Skeletal muscle tissue (tissue), 4 donors: ENCODE measurements around the gene OVCA2. TPM values are rescaled to one million over a fixed set of nuclear protein-coding genes. Genes with fewer than 3 reads are reported as not detected.
A peak's percentile ranks its signal among the peaks of the same experiment; 100 is the strongest.

Experiments used
- H3K27ac ChIP-seq: one replicate; pipeline ENCODE4 v1.7.0; 2013; ENCODE audit warnings: mild to moderate bottlenecking, low read depth, low read length, inconsistent platforms
- H3K27me3 ChIP-seq, 3 donors: one replicate each; pipeline ENCODE4 v1.7.0; 2013; ENCODE audit warnings: low read length in 3 of 3; ENCODE audit not compliant: control insufficient read depth in 3 of 3, insufficient read depth in 3 of 3
- H3K36me3 ChIP-seq, 3 donors: one replicate each; pipeline ENCODE4 v1.7.0; 2013; ENCODE audit warnings: low read length in 3 of 3; ENCODE audit not compliant: control insufficient read depth in 3 of 3, insufficient read depth in 3 of 3
- H3K4me1 ChIP-seq, 3 donors: one replicate each; pipeline ENCODE4 v1.7.0; 2013; ENCODE audit warnings: low read length in 3 of 3, mild to moderate bottlenecking in 3 of 3; ENCODE audit not compliant: control insufficient read depth in 3 of 3, insufficient read depth in 3 of 3
- H3K4me3 ChIP-seq, 3 donors: one replicate each; pipeline ENCODE4 v1.7.0; 2013; ENCODE audit warnings: low read length in 3 of 3
- H3K9ac ChIP-seq, 3 donors: one replicate each; pipeline ENCODE4 v1.7.0; 2013; ENCODE audit warnings: low read length in 3 of 3, mild to moderate bottlenecking in 3 of 3, moderate library complexity in 2 of 3, low read depth in 1 of 3
- H3K9me3 ChIP-seq, 3 donors: one replicate each; pipeline ENCODE4 v1.7.0; 2013; ENCODE audit warnings: low read length in 3 of 3; ENCODE audit not compliant: control insufficient read depth in 3 of 3
- total RNA-seq: library from RNA; depleted of rRNA; stranded (reverse); fragments of >200 nt; gene quantifications from one replicate; pipeline ENCODE4 v1.2.3, GENCODE V29; 2014
- donor health status: Osteomylitis.

The OVCA2 gene
- total RNA-seq: 24.0 TPM

DNA sequence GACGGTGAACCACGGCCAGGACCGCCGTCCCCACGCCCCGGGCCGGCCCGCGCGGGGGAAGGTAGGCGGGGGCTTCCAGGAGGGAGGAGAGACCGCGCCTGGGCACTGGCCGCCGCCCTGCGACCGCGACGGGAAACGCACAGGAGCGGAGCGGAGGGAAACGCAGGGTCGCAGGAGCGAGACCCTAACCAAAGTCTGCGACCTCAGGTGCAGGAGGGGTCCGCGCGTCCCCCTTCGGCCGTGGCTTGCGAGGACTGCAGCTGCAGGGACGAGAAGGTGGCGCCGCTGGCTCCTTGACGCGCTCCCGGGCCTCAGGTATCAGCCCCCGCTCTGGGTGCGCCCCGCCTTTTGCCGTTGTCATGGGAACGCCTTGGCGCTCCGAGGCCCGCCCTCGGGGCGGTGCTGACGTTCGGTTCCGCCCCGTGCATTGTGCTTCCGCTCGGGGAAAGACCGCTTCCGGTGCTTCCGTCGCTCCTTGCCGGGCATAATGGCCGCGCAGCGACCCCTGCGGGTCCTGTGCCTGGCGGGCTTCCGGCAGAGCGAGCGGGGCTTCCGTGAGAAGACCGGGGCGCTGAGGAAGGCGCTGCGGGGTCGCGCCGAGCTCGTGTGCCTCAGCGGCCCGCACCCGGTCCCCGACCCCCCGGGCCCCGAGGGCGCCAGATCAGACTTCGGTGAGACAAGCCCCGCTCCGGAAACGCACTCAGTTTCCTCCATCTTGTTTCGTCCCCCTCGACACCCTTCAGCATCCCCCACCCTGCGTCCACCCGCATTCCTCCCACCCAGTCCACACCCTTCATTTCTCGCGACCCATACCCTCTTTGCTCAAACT is at the start of gene OVCA2:
OVCA2 (plus strand) TSS at position 462 of the 829 bp plus-strand sequence; CDS start at position 488, 26 bp downstream.
- Histone ChIP-seq H3K9me3 (no peaks in the 10 kb centered on the region), H3K4me1 (peaks cover 17 to 35% (median 24%) of the 10 kb centered on the region in 3 donors), H3K36me3 (peaks cover 42 to 44% (median 42%) of the 10 kb centered on the region in 3 donors), H3K9ac (peak within 1 kb of the TSS; percentile 85 to 89 (median 87)), H3K27ac (peak within 1 kb of the TSS; percentile 86), H3K4me3 (peak within 1 kb of the TSS; percentile 83 to 92 (median 90)), H3K27me3 (no peaks in the 10 kb centered on the region)

DNA sequence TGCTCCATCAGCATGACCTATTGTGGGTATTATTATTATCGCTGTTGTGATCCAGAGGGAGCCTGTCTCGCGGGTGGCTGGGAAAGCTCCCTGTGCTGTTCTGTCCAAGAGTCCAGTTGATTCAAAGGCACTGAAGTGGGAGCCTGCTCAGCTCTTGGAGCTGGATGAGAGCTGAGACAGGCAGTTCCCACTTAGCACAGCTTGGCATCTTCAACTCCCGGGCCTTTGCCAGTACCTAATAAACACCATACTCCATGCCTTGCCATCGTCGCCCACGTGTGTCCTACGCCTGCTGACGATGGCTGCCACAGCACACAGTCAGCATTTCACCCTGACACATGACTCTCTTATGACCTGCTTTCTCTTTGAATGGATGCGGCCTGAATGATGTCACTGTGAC is 49.3 kb upstream of the OVCA2 start:
- Histone ChIP-seq H3K4me3 (peak overlapping the region in 1 of 3 donors; percentile 40), H3K9me3 (no peaks in the 10 kb centered on the region), H3K9ac (peak overlapping the region in 1 of 3 donors; percentile 54), H3K36me3 (no peaks in the 10 kb centered on the region), H3K27ac (peak overlapping the region; percentile 81), H3K27me3 (no peaks in the 10 kb centered on the region), H3K4me1 (peaks cover 5 to 33% (median 10%) of the 10 kb centered on the region in 3 donors)

GRCh38 chr17:1994707-1995106 is 47.1 kb upstream of the OVCA2 start:
- no peaks in the 10 kb centered on the region for H3K27me3 ChIP-seq
- peak overlapping the region; percentile 23 for H3K27ac ChIP-seq
- H3K36me3 ChIP-seq: no peaks in the 10 kb centered on the region
- no peak overlapping the region for H3K4me3 ChIP-seq
- H3K4me1 ChIP-seq: peaks cover 11 to 43% (median 21%) of the 10 kb centered on the region in 3 donors
- H3K9me3 ChIP-seq: no peaks in the 10 kb centered on the region
- H3K9ac ChIP-seq: no peak overlapping the region

- no peak overlapping the region for H3K27ac ChIP-seq
- H3K9ac ChIP-seq: no peak overlapping the region
- H3K9me3 ChIP-seq: no peaks in the 10 kb centered on the region
- H3K27me3 ChIP-seq: no peaks in the 10 kb centered on the region
- no peaks in the 10 kb centered on the region for H3K36me3 ChIP-seq
- H3K4me3 ChIP-seq: no peak overlapping the region
- H3K4me1 ChIP-seq: peaks cover 17 to 50% (median 28%) of the 10 kb centered on the region in 3 donors
These were observed 46.4 kb upstream of the OVCA2 start for GRCh38 chr17:1995321-1995892.

GRCh38 chr17:1995907-1996799 is 45.7 kb upstream of the OVCA2 start:
- Histone ChIP-seq H3K27ac (peak overlapping the region; percentile 89), H3K4me3 (no peak overlapping the region), H3K9me3 (no peaks in the 10 kb centered on the region), H3K27me3 (no peaks in the 10 kb centered on the region), H3K9ac (no peak overlapping the region), H3K36me3 (no peaks in the 10 kb centered on the region), H3K4me1 (peaks cover 17 to 57% (median 32%) of the 10 kb centered on the region in 3 donors)

- H3K4me1 ChIP-seq: peaks cover 17 to 53% (median 29%) of the 10 kb centered on the region in 3 donors
- H3K36me3 ChIP-seq: no peaks in the 10 kb centered on the region
- H3K9me3 ChIP-seq: no peaks in the 10 kb centered on the region
- H3K27me3 ChIP-seq: no peaks in the 10 kb centered on the region
- H3K9ac ChIP-seq: no peak overlapping the region
- peak overlapping the region; percentile 89 for H3K27ac ChIP-seq
- no peak overlapping the region for H3K4me3 ChIP-seq
These were observed 45.0 kb upstream of the OVCA2 start for GRCh38 chr17:1996800-1997288.

DNA sequence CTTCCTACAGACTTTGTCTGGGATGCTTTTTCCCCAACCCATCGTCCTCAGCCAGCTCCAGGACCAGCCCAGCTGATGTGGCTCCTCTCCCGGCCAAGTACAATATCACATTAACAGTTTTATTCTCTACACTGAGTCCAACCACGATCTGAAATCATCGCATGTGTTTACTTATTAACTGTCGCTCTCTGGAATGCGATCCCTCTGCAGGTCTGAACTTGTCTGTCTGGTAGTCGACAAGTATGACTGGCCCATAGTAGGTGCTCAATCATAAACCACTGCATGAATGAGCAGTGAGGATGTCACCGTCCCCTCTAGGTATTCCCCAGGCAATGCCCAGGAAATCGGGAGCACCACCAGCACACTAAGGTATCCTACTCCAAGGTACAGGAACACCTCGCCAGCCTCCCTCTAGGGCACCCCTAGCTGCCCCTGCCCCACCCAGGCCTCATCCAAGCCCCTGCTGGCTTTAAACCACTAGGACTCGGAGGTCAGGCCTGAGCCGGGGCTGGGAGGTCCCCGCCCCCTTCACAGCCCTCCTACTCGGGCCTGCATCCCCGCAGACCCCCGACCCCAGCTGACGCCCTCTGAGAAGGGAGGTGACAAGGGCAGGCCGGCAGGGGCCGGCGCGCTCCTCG is 44.4 kb upstream of the OVCA2 start:
- Histone ChIP-seq H3K27me3 (no peaks in the 10 kb centered on the region), H3K27ac (peak overlapping the region; percentile 89), H3K9me3 (no peaks in the 10 kb centered on the region), H3K4me3 (no peak overlapping the region), H3K4me1 (peaks cover 15 to 50% (median 27%) of the 10 kb centered on the region in 3 donors), H3K9ac (peak overlapping the region in 1 of 3 donors; percentile 45), H3K36me3 (no peaks in the 10 kb centered on the region)

DNA sequence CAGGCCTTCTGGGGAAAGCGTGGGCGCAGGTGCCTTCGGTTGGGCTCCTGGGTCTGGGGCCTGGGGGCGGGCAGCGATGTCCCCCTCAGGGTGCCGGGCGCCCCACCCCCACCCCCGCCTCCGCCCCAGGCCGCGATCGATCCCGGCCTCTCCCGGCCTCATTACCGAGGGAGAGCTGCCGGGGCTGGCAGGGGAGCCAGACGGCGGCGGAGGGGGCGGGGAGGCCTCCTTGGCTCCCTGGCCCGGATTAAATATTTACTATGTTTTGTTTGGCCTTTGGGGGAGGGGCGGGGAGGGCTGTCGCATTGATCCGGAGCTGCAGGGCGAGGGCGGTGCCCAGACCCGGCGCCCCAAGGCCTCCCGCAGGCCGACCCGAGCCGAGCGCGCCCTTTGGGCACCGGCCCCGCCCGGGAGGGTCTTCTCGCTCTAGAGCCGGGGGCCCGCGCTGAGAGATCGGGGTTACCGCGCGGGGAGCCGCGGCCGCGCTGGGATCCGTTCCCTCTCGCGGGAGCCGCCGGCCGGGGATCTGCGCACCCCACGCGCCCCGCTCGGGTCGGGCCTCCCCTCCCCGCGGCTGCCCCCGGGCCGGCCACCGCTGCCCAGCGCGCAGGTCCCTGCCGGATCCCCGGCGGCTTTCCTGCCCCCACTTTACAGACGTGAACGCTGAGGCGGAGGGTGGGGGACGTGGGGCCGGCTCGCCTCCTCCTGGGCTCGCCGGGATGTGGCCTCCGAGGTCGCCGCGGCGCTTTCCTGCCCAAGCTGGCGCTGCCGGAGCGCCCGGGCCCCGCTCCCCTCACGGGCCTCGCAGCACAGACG is 43.7 kb upstream of the OVCA2 start:
- Histone ChIP-seq H3K27me3 (no peaks in the 10 kb centered on the region), H3K36me3 (no peaks in the 10 kb centered on the region), H3K9ac (peak overlapping the region in 2 of 3 donors; percentile 45 to 54), H3K4me1 (peaks cover 22 to 50% (median 34%) of the 10 kb centered on the region in 3 donors), H3K4me3 (peak overlapping the region in 1 of 3 donors; percentile 52), H3K27ac (peak overlapping the region; percentile 89), H3K9me3 (no peaks in the 10 kb centered on the region)
